ENCODE results near the gene LRRC8D.

The LRRC8D gene

DNA sequence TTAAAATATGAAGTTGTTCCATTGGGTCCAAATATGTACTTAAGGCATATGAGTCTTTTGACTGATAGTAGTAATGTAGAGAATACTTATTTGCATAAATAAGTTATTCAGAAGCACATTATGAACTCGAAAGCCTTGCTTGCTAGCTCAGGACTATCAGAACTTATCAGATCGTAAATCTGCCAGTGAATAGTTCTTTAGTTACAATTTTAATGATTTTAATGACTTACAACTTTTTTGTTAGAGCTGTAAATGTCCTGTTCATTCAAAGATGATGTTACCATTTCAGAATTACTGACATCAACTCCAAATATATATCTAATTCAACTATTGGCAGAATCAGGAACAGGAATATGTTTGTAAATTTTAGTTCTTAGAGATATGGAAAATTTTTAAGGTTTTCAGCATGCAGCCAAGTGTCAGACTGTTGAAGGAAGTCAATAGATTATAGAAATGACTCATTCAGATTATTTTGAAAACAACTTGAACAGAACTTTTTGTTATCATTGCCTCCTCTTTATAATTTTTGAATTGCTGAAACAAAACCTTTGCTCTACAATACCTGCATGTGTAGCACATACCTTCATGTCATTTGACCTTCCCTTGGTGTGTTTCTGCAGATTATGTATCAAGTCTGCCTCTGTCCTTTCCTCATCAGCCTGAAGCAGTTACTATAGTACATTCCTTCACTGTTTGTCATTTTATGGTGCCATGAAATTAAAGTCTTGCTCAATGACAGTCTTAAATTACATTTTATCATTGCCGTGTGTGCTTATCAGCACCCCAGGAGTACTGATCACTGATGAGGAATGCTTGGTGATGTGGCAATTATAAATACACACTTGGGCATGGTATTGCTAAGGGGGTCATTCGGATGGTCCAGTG lies 44.9 kb downstream of the LRRC8D start:
- in situ Hi-C loops (cut with MboI; ENCODE audit: low sequenced_read_pairs) = no loop called here

DNA sequence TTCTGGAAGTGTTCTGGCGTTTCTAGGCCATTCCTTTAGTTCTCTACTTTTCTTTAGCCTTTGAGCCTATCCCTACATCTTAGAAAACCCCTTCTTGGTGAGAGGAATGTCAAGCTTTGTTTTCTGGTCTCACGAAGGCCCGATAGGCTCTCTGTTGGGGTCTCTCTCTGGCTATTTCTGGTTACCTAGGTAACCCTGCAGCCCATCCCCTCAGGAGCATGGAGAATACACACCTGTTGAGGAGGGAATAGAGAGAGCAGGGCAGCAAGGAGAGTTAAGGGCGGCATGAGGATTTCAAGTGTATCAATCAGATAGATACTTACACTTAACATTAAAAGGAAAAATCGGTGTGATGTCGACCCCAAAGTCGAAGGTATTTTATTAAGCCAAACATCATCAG lies 45.7 kb downstream of the LRRC8D start:
- in situ Hi-C loops (cut with MboI; ENCODE audit: low sequenced_read_pairs) = no loop called here

DNA sequence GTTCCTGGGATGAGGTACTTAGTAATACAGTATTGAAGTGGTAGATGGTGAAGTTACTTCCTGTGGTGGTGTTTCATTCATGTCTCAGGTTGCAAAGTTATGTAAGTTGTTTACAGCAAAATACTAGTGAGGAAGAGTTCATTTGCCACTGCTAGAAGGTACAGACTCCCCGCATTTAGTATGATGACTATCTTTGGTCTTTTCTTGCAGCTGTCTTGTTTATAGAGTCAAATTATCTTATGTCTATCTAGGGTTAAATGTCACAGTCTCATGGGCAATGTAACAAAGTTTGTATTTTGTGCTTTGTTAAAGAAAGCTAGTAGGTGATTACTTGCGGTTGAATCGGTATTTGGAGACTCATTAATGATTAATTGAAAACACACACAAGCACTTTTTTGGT lies 50.2 kb downstream of the LRRC8D start:
- in situ Hi-C loops (cut with MboI; ENCODE audit: low sequenced_read_pairs) = no loop called here

DNA sequence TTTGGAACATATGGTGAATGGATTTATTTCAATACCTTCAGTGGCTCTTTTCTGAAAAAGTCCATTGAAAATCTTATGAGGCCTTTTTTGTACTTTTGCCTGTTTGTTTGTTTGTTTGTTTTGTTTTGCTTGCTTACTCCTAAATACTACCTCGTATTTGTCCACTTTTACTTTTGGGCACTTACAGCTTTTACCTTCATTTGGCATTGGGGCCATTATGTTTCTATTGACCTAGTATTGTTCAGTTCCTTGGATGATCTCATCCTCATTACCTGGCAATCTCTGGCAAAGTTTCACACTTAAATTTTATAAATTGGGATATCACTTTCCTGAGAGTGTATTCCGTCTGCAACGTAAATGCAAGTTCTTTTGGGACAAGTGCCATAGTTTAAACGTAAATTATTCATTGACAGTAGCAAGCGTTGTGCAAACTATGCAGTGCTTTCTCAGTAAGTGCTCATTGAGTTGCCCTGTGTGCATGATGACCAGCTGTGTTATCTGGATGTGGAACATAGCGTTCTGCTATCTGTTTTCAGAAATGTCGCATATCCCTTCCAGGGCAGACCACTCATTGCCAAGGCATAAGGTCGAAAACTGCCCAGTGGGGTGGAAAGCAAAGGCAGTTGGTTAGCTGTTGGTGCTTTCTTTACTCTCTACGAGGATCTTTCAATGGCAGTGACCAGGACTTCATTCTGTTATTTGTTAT lies 51.1 kb downstream of the LRRC8D start:
- in situ Hi-C loops (cut with MboI; ENCODE audit: low sequenced_read_pairs) = no loop called here

DNA sequence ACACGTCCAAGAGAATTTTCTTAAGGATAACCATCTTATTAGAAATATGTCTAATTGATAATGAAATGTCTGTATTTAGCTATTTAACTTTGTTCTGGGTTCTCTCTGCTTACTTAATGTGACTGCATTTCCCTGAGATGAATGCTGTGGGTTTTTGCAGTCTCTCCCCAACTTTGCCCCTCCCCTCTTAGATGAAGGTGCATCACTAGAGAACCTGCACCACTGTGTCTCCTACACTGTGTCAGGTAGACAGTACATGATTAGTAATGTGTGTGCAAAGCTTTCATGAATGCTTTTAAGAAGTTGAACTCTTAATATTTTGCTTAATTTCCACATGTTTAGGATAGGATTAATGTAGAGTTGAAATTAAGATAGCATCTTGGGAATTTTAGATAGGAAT lies 51.7 kb downstream of the LRRC8D start:
- in situ Hi-C loops (cut with MboI; ENCODE audit: low sequenced_read_pairs) = no loop called here

DNA sequence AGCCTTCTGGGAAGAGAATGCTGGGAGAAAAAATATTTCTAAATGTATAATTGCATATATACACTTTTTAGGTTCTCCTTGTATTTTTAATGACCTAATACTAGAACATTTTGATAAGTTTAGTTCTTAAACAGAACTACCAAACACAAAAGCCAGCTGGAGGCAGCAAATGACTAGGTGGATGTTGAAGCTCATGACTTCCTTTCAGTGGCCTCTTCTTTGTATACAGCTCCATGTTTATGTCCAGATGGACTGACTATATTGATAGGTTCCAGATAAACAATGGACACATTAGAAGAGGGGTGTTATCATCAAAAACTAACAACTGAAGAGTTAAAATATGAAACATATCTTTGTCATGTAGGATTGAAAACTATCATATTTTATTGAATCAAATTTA lies 52.5 kb downstream of the LRRC8D start:
- in situ Hi-C loops (cut with MboI; ENCODE audit: low sequenced_read_pairs) = no loop called here

DNA sequence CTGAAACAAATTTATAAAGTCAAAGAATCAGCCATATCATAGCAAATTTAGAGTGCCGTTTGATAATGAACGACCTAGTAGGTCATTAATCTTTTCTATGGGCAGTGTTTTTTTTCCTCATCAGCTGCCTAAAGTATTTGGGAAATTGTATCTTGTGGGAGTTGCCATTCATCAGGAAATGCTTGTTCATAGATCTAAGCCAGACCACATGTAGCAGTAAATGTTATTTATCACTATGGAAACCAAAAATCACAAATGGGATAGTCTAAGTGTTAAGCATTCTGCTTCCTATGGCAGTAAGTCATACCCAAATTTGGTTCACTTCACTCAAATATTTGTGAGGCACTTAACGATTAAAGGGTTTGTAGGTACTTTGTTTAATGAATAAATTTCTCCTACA lies 52.9 kb downstream of the LRRC8D start:
- in situ Hi-C loops (cut with MboI; ENCODE audit: low sequenced_read_pairs) = no loop called here

DNA sequence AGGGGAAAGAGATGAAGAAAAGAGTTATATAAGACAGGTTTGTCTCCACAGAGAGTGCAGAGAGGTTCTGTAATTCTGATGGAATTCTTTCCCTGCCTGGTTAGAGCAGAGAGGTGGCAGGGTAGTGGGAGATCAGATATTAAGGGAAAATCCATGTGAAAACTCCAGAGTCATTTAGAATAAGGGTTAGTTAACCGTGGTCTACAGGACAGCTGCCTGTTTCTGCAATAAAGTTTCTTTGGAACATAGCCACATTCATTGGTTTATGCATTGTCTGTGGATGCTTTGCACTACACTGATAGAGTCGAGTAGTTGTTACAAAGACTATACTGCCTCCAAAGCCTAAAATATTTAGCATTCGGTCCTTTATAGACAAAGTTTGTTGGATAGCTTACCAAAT lies 55.6 kb downstream of the LRRC8D start:
- in situ Hi-C loops (cut with MboI; ENCODE audit: low sequenced_read_pairs) = no loop called here

DNA sequence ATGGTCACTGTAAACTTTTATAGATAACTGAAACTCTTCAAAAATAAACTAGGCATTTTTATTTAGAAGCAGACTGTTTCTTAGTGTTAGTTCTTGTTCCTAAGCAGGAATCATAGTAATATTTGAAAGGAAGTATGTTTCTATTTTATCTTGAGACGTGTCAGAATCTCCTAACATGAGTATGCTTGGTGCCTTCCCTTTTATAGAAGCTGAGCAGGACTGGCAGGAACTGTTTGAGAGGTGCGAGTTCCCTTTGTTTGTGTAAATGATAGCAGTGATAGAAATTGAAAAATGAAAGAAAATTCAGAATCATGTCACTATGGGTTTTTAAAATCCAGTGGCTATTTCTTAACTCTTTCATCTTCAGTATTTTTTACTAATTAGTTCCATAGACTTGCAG lies 56.9 kb downstream of the LRRC8D start:
- in situ Hi-C loops (cut with MboI; ENCODE audit: low sequenced_read_pairs) = no loop called here

DNA sequence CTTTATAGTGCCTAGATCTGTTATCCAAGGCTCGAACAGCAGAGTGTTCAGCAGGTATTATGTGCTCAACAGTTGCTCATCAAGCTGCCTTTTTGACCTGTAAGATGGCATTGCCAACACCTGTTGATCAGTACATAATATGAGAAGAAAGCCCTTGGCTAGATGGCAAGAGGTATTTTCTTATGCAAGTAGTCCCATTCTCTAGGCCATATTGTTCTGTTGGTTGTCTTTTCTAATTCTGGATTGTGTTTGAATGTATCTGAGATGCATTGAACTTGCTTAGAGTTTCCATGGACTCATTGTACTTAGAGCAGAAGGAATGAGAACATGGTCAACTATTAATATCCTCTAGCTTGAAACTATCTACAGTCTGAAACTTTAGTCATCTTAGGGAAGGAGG lies 57.4 kb downstream of the LRRC8D start:
- in situ Hi-C loops (cut with MboI; ENCODE audit: low sequenced_read_pairs) = no loop called here

DNA sequence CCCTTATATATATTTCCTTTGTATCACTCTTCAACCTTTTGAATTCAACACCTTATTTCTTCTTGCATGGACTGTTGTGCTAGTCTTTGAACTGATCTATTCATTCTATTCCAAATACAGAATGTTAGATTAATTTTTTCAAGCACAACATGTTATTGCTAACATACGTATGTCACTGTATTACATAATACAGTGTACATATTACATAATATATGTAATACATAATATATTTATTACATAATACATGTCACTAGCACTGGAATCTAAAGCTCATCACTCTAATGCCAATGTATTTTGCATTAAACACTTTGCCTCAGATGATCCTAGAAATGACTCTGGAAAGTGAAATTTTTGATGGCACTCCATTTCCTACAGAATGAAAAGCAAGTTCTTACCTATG lies 59.8 kb downstream of the LRRC8D start:
- in situ Hi-C loops (cut with MboI; ENCODE audit: low sequenced_read_pairs) = no loop called here

DNA sequence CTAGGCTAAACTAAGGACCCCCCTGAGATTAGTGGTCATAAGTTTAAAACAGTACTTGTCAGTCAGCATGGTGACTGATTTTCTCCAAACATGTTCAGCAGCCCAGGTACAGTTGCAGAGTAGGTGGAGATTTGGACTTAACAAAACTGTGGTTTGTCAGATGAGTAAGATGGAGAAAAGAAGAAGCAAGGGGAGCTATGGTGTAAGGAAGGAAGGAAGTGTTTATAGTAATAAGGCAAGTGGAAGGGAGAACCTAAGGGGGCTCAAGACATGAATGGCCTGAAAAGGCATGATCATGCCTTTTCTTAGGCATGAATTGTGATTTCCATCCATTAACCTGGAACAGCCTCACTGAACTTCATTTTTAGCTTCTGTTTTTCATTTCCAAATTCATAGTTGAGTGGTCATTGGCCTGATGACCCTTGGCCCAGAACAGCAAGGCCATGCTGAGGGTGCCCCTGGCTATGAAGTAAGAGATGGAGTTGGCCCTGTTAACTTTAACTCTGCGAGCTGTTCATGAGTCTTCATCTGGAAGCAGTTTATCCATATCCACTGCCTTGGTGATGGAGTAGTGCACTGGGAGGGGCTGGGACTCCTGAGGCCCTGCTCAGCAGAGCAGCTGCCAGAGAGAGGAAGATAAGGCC lies 60.7 kb downstream of the LRRC8D start:
- in situ Hi-C loops (cut with MboI; ENCODE audit: low sequenced_read_pairs) = no loop called here

DNA sequence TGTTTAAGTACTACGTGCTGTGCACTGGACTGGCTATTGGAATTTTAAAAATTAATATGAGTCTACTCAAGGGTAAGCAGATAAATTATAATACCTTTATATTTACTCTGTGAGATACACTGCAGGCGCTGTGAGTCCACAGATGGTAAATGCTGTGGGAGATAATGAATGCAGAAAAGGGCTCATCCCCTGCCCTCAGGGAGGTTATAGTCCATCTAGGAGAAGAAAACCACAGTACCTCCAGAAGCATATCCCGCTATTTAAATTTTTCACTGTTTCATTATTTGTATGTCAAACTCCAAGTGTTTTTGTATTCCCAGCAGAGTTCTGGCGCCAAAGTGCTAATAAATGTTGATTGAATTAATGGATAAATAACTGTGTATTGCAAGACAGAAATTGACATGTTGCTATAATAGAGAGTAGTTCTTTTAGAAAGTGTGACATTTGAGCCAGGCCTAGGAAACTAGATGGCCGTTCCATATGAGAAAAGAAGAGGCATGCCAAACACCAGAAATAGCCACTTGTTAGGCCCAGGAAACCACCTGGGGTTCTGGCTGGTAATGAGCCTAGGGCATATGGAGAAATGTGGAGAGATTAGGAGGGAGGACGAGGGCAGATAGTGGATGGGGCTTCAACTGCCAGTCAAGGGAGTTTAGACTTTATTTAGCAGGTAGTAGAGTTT lies 61.7 kb downstream of the LRRC8D start:
- in situ Hi-C loops (cut with MboI; ENCODE audit: low sequenced_read_pairs) = no loop called here

DNA sequence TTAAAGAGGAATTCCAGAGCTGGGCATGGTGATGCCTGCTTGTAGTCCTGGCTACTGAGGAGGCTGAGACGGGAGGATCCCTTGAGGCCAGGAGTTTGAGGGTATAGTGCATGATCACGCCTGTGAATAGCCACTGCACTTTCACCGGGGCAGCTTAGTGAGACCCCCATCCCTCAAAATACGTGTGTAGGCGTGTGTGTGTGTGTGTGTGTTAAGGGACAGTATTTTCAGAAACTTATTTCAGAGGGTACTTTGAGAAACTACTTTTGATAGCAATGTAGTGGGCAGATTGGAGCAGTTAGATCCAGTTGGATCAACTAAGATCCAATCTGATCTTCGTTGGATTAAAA lies 62.2 kb downstream of the LRRC8D start:
- in situ Hi-C loops (cut with MboI; ENCODE audit: low sequenced_read_pairs) = no loop called here

DNA sequence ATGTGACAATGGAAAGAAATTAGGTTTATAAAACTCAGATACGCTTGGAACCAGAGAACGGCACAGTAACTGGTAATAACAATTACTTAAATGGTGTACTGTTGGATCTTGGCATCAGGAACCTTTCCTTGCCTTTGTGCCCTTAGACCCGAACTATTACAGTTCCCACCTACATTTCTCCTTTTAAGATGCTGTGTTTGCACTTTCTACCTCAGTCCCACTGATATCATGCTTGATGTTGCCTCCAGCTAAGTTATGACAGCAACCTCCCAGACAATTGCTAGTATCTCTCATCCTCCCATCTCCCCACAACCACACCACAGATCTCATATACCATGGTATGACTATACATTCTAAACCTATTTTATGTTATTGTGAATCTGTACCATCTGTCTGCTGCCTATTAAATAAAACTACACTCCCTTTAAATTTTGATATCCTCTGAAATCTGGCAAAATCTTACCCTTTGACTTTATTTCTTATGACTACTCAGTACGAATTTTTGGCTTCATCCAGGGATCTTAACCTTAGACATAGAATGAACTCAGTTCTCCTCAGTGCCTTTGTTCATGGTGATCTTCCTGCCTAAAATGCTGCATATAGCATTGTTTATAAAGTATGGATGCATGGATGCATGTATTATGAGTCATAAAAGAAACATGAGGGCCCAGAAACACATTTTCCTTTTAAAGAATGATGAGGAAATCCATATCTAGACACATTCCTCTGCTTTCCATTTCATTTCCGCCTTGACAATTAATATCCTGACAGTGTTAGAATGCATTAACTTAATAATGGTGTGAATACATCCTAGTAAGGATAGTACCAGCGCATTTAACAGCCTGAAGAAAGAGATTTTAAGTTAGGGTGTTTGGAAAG lies 64.1 kb downstream of the LRRC8D start:
- in situ Hi-C loops (cut with MboI; ENCODE audit: low sequenced_read_pairs) = no loop called here

DNA sequence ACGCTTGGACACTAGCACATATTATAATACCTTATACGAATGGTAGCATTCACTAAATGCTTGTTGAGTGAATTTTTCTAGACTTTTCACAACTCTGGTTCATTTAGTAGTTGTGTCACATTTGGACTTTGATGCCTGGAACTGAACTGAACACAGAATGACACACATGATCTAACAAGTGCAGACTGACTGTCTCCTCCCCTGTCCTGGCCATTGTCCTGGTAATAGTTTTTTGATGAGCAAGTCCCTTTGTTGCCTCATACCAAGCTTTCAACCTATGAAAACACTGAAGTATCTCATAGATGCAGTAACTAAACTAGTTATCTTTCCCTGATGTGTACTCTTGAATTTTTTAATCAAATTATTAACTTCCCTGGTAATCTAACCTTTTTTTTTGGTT lies 66.4 kb downstream of the LRRC8D start:
- in situ Hi-C loops (cut with MboI; ENCODE audit: low sequenced_read_pairs) = no loop called here

DNA sequence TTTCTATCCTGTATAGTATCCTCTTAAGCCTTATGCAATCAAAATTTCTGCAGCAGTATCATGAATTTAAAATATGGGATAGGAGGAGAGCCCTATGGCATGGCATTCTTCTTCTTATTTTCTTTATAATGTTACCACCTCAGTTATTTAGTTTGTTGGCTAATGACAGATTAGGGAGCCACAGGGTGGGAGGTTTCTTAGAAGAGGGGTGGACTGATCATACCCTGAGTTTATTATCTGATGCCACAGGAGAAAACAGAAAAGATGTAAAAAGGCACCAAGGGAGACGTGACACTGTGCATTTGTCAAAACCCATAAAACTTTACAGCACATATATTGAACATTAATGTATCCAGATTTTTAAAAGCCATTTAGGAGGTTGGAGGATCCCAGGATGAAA lies 66.9 kb downstream of the LRRC8D start:
- in situ Hi-C loops (cut with MboI; ENCODE audit: low sequenced_read_pairs) = no loop called here

DNA sequence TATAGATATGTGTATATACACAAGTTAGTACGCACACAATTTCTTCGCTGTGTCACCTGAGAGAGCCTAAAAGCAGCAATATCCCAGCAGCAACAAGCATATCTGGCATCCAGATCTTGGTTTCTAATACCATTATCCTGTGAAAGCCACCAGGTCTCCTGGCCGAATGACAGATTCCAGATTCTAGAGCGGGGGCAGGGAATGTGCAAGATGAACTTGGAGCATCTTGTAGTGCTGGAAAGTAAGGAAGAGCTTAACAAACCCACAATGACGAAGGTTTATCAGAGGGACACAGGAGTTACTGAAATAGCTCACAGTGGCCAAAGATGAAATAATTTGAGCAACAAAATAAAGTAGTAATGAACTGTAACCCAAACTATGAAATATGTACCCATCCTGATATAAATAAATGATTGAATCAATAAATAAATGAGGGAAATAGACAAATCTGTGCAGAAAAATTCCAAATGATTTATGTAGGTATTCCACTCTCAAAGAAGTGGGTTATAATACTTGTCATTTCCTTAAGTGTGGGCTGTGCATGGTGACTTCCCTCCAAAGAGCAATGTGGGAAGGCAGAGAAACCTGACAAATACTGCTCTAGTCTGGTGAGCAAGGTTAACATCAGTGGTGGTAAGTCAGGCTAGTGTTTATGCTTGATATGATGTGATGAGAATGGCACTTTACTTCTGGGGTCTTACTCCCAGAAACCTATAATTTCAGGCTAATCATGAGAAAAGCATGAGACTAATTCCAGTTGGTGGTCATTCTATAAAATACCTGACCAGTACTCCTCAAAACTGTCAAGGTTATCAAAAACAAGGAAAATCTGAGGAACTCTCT lies 67.9 kb downstream of the LRRC8D start:
- in situ Hi-C loops (cut with MboI; ENCODE audit: low sequenced_read_pairs) = no loop called here

DNA sequence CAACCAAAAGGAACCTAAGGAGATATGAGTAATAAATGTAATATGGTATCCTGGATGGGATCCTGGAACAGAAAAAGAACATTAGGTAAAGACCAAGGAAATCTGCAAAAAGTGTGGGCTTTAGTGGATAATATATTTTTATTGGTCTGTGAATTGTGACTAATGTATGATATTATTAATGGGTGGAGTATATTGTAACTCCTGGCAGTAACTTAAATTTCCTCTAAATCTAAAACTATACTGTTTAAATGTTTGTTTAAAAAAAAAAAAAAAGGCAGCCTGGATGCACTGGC lies 68.4 kb downstream of the LRRC8D start:
- in situ Hi-C loops (cut with MboI; ENCODE audit: low sequenced_read_pairs) = no loop called here
